H1 (cell line): ENCODE measurements around the gene LY6G5B. TPM values are rescaled to one million over a fixed set of nuclear protein-coding genes. Genes with fewer than 3 reads are reported as not detected.

ENCODE experiments used
- CTCF ChIA-PET: fragments of 300-600 bp; sonication (Branson Sonifier 250); formaldehyde crosslinking; loops from one replicate; lab custom pipeline; 2021; ENCODE audit not compliant: partially characterized antibody; lab: Charles Lee
- POLR2A ChIA-PET: fragments of 300-600 bp; sonication (Branson Sonifier 250); formaldehyde crosslinking; loops from one replicate; lab custom pipeline; 2021; ENCODE audit warnings: inconsistent platforms; ENCODE audit not compliant: partially characterized antibody; lab: Charles Lee
- DNase-seq, 2 experiments: peaks; one replicate each; pipeline versions ENCODE4 v3.0.0 to v3.0.0-alpha.2; 2010 to 2022; ENCODE audit warnings: low spot score in 2 of 2, low read depth in 1 of 2, mixed read lengths in 1 of 2
- FAIRE-seq: peaks from 2 replicates; lab custom pipeline; 2011; peaks lifted over from hg19 to GRCh38; lab: Jason Lieb, UNC
- H2AFZ ChIP-seq: 2 replicates; pipeline ENCODE4 v1.8.1; 2012; ENCODE audit warnings: low read length, inconsistent platforms
- H2AK5ac ChIP-seq: 2 replicates; pipeline ENCODE4 v1.6.1; 2013; ENCODE audit warnings: low read depth, low read length
- H2BK120ac ChIP-seq: replicated peaks from 2 replicates; pipeline ENCODE3; 2013; ENCODE audit warnings: low read depth, low read length, inconsistent platforms
- H2BK12ac ChIP-seq: 2 replicates; pipeline ENCODE4 v1.6.1; 2013; ENCODE audit warnings: low read depth, low read length
- H2BK15ac ChIP-seq: 2 replicates; pipeline ENCODE4 v1.6.1; 2013; ENCODE audit warnings: low read length
- H2BK20ac ChIP-seq: 2 replicates; pipeline ENCODE4 v1.6.1; 2013; ENCODE audit warnings: low read length
- H2BK5ac ChIP-seq: 2 replicates; pipeline ENCODE4 v1.6.1; 2013; ENCODE audit warnings: low read depth, low read length
- H3K14ac ChIP-seq: 2 replicates; pipeline ENCODE4 v1.6.1; 2013; ENCODE audit warnings: inconsistent platforms; ENCODE audit not compliant: insufficient read length
- H3K18ac ChIP-seq: 2 replicates; pipeline ENCODE4 v1.6.1; 2013; ENCODE audit warnings: low read length; ENCODE audit errors: extremely low read depth
- H3K23ac ChIP-seq: 2 replicates; pipeline ENCODE4 v1.6.1; 2013; ENCODE audit warnings: inconsistent platforms; ENCODE audit not compliant: insufficient read length
- H3K23me2 ChIP-seq: 2 replicates; pipeline ENCODE4 v1.6.1; 2013; ENCODE audit warnings: low read depth, low read length
- H3K27ac ChIP-seq: 2 replicates; pipeline ENCODE4 v1.6.1; 2011; ENCODE audit warnings: low read depth, low read length, inconsistent platforms
- H3K27me3 ChIP-seq, 4 experiments: replicated peaks in 1 of 4; 1 replicate in 1 of 4; 2 replicates in 3 of 4; pipeline versions ENCODE4 v1.6.1 to v1.8.1; 2011 to 2013; ENCODE audit warnings: low read length in 3 of 4, mild to moderate bottlenecking in 3 of 4, inconsistent platforms in 2 of 4, mixed read lengths in 2 of 4, moderate library complexity in 1 of 4; ENCODE audit not compliant: control insufficient read depth in 3 of 4, insufficient read depth in 3 of 4; ENCODE audit errors: extremely low read depth in 1 of 4
- H3K36me3 ChIP-seq, 4 experiments: 2 replicates each; pipeline versions ENCODE4 v1.6.1 to v1.8.1; 2011 to 2013; ENCODE audit warnings: mild to moderate bottlenecking in 4 of 4, low read length in 3 of 4, moderate library complexity in 2 of 4, control low read depth in 1 of 4, inconsistent platforms in 1 of 4; ENCODE audit not compliant: insufficient read depth in 4 of 4, control insufficient read depth in 2 of 4
- H3K4ac ChIP-seq: replicated peaks from 2 replicates; pipeline ENCODE3; 2013; ENCODE audit warnings: low read length, low read depth, mixed read lengths, inconsistent platforms; ENCODE audit not compliant: insufficient read length
- H3K4me1 ChIP-seq, 4 experiments: replicated peaks in 1 of 4; 1 replicate in 1 of 4; 2 replicates in 3 of 4; pipeline versions ENCODE4 v1.6.1 to v1.8.1; 2011 to 2013; ENCODE audit warnings: low read length in 3 of 4, inconsistent platforms in 2 of 4, mixed read lengths in 1 of 4; ENCODE audit not compliant: insufficient read depth in 4 of 4, control insufficient read depth in 3 of 4
- H3K4me2 ChIP-seq, 2 experiments: 2 replicates each; pipeline versions ENCODE4 v1.6.1 to v1.8.1; 2011 to 2013; ENCODE audit warnings: low read depth in 2 of 2, low read length in 2 of 2, control low read depth in 1 of 2, inconsistent platforms in 1 of 2, mild to moderate bottlenecking in 1 of 2; ENCODE audit not compliant: insufficient read depth in 1 of 2
- H3K4me3 ChIP-seq, 4 experiments: fragments of 200-600, 300-600 bp in 1 of 4; sonication (generic), shearing (Covaris generic), sonication (Bioruptor Twin) in 1 of 4; 2 replicates each; pipeline versions ENCODE4 v1.5.1 to v1.8.1; 2011 to 2016; ENCODE audit warnings: low read length in 4 of 4, low read depth in 3 of 4, control low read depth in 2 of 4, inconsistent platforms in 2 of 4, mild to moderate bottlenecking in 2 of 4, mixed read lengths in 1 of 4, moderate library complexity in 1 of 4; ENCODE audit not compliant: insufficient read depth in 2 of 4; ENCODE audit errors: extremely low read depth in 1 of 4
- H3K56ac ChIP-seq: replicated peaks from 2 replicates; pipeline ENCODE3; 2013; ENCODE audit warnings: low read depth, mild to moderate bottlenecking, mixed read lengths, low read length, inconsistent platforms; ENCODE audit not compliant: insufficient read length
- H3K79me1 ChIP-seq: 2 replicates; pipeline ENCODE4 v1.6.1; 2013; ENCODE audit warnings: low read depth, low read length, control low read depth
- H3K79me2 ChIP-seq, 2 experiments: 2 replicates each; pipeline versions ENCODE4 v1.6.1 to v1.8.1; 2012 to 2013; ENCODE audit warnings: low read length in 2 of 2, mild to moderate bottlenecking in 2 of 2, inconsistent platforms in 1 of 2; ENCODE audit not compliant: insufficient read depth in 2 of 2, control insufficient read depth in 1 of 2
- H3K9ac ChIP-seq, 4 experiments: replicated peaks in 1 of 4; 1 replicate in 1 of 4; 2 replicates in 3 of 4; pipeline versions ENCODE4 v1.6.1 to v1.8.1; 2011 to 2013; ENCODE audit warnings: low read depth in 3 of 4, low read length in 3 of 4, control low read depth in 2 of 4, mild to moderate bottlenecking in 2 of 4, moderate library complexity in 2 of 4, inconsistent platforms in 1 of 4; ENCODE audit errors: extremely low read depth in 1 of 4
- H3K9me3 ChIP-seq, 2 experiments: 2 replicates each; pipeline versions ENCODE4 v1.6.1 to v1.8.1; 2012 to 2013; ENCODE audit warnings: mild to moderate bottlenecking in 2 of 2, moderate library complexity in 2 of 2, control low read depth in 1 of 2, inconsistent platforms in 1 of 2, low read depth in 1 of 2, low read length in 1 of 2, mixed read lengths in 1 of 2; ENCODE audit not compliant: insufficient read depth in 2 of 2
- H4K20me1 ChIP-seq, 2 experiments: replicated peaks in 1 of 2; 2 replicates each; pipeline versions ENCODE3 to v1.8.1; 2011 to 2013; ENCODE audit warnings: inconsistent platforms in 2 of 2, low read length in 2 of 2, mild to moderate bottlenecking in 1 of 2; ENCODE audit not compliant: insufficient read depth in 2 of 2, control insufficient read depth in 1 of 2
- H4K5ac ChIP-seq: 2 replicates; pipeline ENCODE4 v1.6.1; 2013; ENCODE audit warnings: low read length, low read depth, mixed read lengths, inconsistent platforms; ENCODE audit not compliant: insufficient read length
- H4K8ac ChIP-seq: 2 replicates; pipeline ENCODE4 v1.8.0; 2013; ENCODE audit warnings: mild to moderate bottlenecking, moderate library complexity, low read length, inconsistent platforms; ENCODE audit not compliant: insufficient read depth; ENCODE audit errors: extremely low read depth
- H4K91ac ChIP-seq: replicated peaks from 2 replicates; pipeline ENCODE3; 2013; ENCODE audit warnings: low read length, mixed read lengths, inconsistent platforms; ENCODE audit not compliant: insufficient read length
- MAX ChIP-seq: IDR thresholded peaks from 2 replicates; pipeline ENCODE4 v1.6.1; 2012; ENCODE audit warnings: inconsistent platforms
- WGBS, 2 experiments: shearing (Covaris generic) in 1 of 2; methylation state at CpG; one replicate each; pipeline versions ENCODE4 v1.1.6 to v1.1.7; 2013 to 2015; ENCODE audit warnings: low lambda C conversion rate in 2 of 2, mixed read lengths in 2 of 2, inconsistent platforms in 1 of 2, low coverage in 1 of 2, missing lambda C conversion rate in 1 of 2; ENCODE audit not compliant: insufficient replicate concordance in 2 of 2, insufficient coverage in 1 of 2, insufficient read length in 1 of 2; ENCODE audit errors: extremely low coverage in 1 of 2, missing lambda C conversion rate in 1 of 2; 5-methylcytosine and 5-hydroxymethylcytosine counted together
- polyA plus RNA-seq, 7 experiments: library from polyadenylated mRNA; depleted of rRNA in 3 of 7; stranded (reverse) in 5 of 7; unstranded in 2 of 7; fragments of >200 nt in 5 of 7; fragments of 200-250 nt in 2 of 7; gene quantifications; 1 replicate in 5 of 7; 2 replicates in 1 of 7; 4 replicates in 1 of 7; pipeline versions ENCODE4 v1.2.1 to v1.2.3, GENCODE V29; 2011 to 2013; ENCODE audit warnings: missing spikeins in 2 of 7, mixed read lengths in 2 of 7
- total RNA-seq: library from RNA; stranded (reverse); fragmentation: NEBNext Ultra II Directional; extraction: Animal tissue kit (Norgen Biotek cat#: 25700); gene quantifications from 2 replicates; pipeline ENCODE4 v1.2.1, GENCODE V29; 2021

Gene LY6G5B
- total and polyA plus RNA-seq, 2 of the 8 experiments (the other 6 are each of a cell fraction or from before 2014, with no cell fraction given) = 10.6 to 12.6 TPM

GRCh38 chr6:31630177-31630934, 39.4 kb upstream of the LY6G5B start:
- Histone ChIP-seq H3K79me2 (peaks cover 0 to 6% of the 10 kb centered on the region in 2 experiments; a peak in 2 of 4 replicates), H4K91ac (no peak overlapping the region), H3K36me3 (peaks cover 82 to 100% (median 97%) of the 10 kb centered on the region in 4 experiments), H4K20me1 (peaks cover 15 to 25% of the 10 kb centered on the region in 2 experiments), H2AFZ (no peak overlapping the region), H2BK5ac (no peak overlapping the region), H3K4ac (no peak overlapping the region), H3K4me1 (no peaks in the 10 kb centered on the region), H3K79me1 (peaks cover 13% of the 10 kb centered on the region; the same call in 1 of the 2 replicates), H4K5ac (no peak overlapping the region), H3K4me2 (no peak overlapping the region), H3K56ac (no peak overlapping the region), H3K18ac (no peak overlapping the region), H2BK120ac (no peak overlapping the region), H3K14ac (no peak overlapping the region), H2BK12ac (no peak overlapping the region), H3K23me2 (no peaks in the 10 kb centered on the region), H3K27me3 (no peaks in the 10 kb centered on the region), H2BK20ac (no peak overlapping the region), H3K4me3 (no peak overlapping the region), H4K8ac (no peak overlapping the region), H3K23ac (no peak overlapping the region), H2AK5ac (no peak overlapping the region), H3K27ac (no peak overlapping the region), H3K9ac (no peak overlapping the region; a peak in 1 of 7 replicates), H2BK15ac (no peak overlapping the region), H3K9me3 (no peaks in the 10 kb centered on the region)
- 95% methylated on average over 25 of the region's 25 CpGs; no CpG with 5 or more reads in 1 of the 2 experiments for WGBS, 2 experiments
- FAIRE-seq (no peak), DNase-seq (no peak)
- ChIA-PET CTCF (interaction anchor here (0.8 to 3.2 kb wide), 4 partner anchors 7 to 133 kb away, joined by 3 to 10 read pairs (median 4); partner anchors contain the start of gene BAG6), POLR2A (interaction anchor here (0.9 to 34.9 kb wide), 9 partner anchors 5 to 176 kb away, joined by 3 to 883 read pairs (median 8); partner anchors contain the start of genes APOM, BAG6, C6orf47 and CSNK2B)
- TF ChIP-seq MAX = no peak
